Measurements from ENCODE around the gene SETD3. TPM values are rescaled to one million over a fixed set of nuclear protein-coding genes. Genes with fewer than 3 reads are reported as not detected.
"Not testable (repeated sequence)": the region's sequence is repeated elsewhere in the genome, so short reads cannot be mapped to it uniquely, and the experiment has no call there.

The SETD3 gene
- total RNA-seq, 1 donor from 2014 or later, result 99.1 TPM

DNA sequence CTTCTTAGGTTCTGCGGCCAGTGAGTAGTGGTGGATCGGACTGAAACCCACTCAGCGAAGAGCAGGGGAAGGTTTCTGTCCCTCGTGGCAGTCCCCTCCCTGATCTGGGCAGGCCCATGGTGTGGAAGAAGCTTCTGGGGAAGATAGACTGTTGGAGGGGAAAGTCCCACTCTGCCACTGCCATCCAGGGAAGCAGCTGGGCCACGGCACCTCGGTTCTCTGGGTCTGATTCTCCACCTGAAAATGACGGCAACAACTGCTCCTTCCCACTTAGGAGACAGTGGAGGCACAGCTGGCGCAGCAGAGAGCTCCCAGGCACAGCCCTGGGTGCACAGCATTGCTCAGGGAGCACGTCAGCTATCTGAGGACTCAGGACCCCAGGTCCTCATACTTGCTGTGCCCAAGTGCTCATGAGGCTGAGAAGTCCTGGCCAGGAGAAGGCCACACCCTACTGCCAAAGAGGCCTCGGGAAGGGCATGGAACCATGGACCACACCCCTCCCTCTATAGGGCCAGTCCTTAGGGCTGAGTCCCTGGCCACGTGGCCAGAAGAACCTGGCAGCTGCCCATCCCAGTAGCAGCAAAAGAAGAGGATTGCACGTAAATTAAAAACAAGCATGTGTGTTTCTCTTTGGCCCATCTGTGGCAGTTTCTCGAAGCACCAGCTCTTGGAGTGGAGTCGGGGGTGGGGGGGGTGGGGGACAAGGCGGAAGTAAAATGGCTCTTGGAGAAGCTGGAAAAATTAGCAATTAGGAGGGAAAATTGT, 123.3 kb downstream of the SETD3 start:
- DNase-seq (no peak), ATAC-seq (no peak)
- intact Hi-C loops (cut with micrococcal nuclease), result no loop called here

DNA sequence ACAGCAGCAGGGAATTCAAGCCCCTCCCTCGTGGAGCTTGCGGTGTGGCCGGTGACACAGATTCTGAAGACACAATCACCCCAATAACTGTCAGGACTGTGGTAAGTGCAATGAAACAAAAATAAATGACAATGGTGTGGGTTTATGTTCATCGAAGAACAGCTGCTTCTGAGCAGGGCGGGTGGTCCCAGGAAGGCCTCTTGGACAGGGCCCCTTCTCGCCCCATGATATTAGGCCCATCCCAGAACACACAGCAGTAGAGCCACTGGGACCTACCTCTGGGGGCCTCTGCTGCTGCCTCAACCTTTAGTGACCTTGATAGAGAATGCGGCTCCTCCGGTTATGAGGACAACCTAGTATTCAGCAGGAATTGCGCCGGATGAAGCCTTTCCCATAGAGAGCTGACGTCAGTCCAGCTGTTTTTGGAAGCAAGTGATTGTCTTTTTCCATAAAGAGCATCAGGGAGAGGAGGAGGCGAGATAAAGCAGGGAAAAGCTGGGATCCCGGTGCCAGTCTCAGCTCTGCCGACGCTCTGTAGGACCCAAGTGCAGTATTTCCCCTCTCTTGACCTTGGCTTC, 124.5 kb downstream of the SETD3 start:
- intact Hi-C loops (cut with micrococcal nuclease), result no loop called here
- ATAC-seq (no peak), DNase-seq (no peak)

DNA sequence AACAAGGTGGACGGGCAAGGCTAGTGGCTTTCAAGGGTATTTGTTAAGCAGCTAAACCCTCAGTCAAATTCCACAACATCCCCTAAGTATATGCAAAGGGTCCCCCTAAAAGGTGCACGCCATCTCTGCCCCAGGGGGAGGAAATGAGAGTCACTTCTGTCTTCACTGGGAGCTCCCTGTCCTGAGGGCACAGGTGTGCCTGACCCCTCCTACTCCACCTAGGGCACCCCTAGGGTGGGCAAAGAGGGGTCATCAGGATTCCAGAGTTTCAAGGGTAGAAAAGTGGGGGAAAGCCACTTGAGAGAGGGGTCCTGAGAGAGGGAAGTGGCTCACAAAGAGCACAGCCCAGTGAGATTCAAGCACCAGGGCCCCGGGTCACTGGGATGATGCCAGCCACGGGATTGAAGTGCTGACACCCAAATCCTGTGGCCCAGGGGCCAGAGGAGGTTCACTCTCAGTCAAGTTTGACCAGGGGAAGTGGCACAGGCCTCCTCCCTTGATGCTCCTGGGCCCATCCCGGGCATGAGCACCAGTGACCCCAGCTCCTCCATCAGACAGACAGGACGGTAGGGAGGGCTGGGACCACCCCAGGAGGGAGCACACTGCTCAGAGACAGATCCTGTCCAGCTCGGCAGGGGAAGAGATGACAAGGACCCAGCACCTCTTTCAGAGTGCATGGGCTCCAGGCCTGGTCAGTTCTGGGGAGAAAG, 126.3 kb downstream of the SETD3 start:
- intact Hi-C loops (cut with micrococcal nuclease), result no loop called here
- no peak for ATAC-seq
- DNase-seq, result no peak

DNA sequence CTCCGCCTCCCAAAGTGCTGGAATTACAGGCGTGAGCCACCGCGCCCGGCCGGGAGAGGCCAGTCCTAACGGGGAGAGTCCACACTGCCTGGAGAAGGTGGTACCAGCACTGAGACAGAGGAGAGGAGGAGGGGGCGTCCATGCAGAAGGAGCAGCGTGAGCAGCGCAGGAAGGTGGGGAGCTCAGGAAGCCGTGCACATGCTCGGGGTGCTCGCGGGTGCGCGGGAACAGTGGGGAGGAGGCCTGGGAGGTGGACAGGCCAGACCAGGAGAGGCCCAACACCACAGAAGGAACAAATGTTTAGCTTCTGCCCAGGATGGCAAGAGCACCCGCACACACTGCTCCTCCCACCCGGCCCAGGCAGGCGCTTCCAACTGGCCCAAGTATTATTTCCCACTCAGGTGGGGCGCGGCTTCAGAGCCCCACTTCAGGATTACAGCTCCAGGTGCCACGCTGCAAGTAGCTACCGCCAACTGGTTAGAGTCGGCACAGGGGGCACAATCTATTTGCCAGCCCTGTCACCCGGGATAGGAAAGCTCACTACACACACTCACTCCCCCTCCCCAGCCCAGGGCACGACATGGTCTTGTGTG, 127.9 kb downstream of the SETD3 start:
- intact Hi-C loops (cut with micrococcal nuclease), result no loop called here
- ATAC-seq, result no peak
- DNase-seq, result no peak

DNA sequence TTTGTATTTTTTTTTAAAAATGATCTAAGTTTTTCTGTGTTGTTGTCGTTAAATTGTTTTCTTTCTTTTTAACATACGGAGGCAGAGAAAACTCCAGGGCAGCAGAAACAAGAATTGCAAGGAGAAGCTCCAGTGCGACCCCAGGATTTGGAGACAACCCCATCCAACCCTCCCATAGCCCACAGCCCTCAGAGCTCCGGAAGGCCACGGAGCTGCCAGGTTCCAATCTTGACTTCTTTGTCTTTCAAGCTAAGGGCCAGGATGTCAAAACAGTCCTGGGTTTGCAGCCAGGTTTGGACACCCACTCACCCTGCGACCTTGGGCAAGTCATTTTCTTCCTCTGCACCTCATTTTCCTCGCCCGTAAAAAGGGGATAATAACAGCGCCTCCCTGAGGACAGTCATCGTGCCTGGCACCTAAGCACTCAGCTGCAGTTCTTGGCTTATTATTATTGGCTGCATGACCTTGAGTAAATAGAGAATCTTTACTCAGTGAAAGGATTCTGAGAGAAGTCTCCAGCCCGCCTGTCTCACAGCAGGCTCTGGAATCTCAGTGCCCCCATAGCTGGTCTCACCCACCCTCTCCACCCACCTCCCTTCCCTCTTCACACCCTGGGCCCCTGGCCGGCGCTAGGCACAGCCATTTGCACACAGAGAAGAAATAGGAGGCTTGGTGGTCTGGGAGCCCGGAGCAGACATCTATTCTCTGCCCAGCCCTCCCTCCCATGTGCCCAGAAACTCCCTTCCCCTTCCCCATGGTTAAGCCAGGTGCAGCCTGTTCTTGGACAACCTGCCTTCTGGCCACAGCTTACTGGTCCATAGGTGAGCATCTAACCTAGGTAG, 129.3 kb downstream of the SETD3 start:
- intact Hi-C loops (cut with micrococcal nuclease), result no loop called here
- ATAC-seq (no peak), DNase-seq (no peak)

DNA sequence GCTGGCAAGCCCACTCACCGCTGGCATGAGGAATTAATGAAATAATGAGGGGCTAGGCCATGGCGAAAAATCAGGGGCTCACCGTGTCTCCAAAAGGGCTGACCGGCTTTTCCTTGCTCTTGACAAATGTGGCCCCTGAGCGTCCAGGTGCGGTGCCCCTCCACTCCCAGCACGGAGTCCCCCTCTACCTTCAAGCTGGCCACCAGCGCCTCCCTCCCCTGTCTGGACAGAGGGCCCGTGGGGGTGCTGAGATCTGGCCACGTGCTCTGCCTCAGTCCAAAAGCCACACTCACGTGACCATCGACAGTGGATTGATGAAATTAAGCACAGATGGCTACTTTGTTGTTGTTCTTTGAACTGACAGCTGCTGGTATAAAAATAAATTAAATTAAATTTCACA, 129.9 kb downstream of the SETD3 start:
- intact Hi-C loops (cut with micrococcal nuclease), result no loop called here
- ATAC-seq, result no peak

DNA sequence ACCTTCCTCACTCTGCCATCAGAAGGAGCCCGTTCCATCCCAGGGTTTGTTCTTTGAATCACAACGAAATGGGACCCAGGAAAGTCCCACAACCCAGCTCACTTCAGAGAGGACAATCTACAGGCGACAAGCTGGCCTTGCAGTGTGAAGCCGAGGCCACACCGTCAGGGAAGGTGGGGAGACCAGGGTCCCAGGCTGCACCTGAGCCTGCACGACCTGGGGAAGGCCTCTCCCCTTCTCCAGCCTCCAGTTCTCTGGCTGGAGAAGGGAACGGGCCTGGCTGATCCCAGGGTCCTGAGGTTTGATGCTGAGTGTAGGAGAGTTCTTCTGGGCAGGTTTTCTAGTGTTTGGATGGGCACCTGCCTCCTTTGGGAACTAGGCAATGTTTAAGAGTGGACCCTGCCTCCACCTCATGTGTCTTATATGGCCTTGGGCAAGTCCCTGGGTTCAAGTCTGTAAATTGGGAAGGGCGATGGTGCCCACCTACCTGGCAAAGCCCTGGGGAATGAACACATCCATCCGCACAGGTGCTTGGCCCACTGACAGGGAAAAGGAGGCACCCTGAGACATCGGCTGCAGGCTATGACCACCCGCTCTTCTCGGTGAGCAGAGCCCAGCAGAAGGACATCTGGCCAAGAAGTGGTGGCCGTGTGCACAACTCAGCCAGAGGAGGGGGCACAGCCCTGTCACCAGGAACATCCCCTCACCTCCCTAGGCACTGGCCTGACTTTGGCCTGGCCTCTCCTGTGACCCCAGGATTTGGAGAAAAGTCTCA, 130.8 kb downstream of the SETD3 start:
- no peak for DNase-seq
- intact Hi-C loops (cut with micrococcal nuclease), result no loop called here

More for the DNA sequence above, 129.9 kb downstream of the SETD3 start:
- DNase-seq, result no peak

DNA sequence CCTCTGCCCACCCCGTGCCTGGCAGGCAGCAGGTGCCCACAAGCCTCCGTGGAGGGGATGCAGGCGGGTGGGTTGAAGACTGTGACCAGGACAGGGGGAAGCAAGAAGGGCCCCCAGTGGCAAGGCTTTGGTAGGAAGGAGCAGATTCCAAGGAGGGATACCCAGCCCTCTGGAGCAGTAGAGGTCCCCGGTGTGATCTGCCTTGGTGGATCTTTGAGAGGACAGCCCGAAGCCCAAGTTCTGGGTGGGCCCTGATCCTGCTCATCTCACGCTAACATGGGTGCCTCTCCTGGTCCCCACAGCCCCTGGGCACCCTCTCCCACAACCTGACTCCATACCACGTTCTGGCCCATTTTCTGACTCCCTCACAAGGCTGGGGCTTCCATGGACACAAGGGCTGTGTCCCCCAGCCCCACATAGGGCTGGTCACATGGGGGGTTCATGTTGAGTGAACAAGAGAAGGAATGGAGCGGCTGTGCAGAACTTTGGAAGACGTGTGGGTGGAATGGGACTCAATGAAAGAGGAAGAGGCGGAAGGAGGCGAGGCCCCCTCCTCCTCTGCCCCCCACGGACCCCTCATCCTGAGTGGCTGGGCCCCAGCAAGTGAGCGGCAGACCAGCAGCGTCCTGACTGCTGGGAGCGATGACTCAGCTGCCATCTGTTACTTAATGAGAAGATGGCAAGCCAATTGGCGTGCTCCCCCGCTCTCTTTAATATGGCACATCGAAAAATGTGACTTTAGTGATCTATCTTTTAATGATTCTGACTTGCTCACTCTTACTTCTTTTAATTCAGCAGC, 131.6 kb downstream of the SETD3 start:
- intact Hi-C loops (cut with micrococcal nuclease), result no loop called here
- DNase-seq (no peak), ATAC-seq (no peak)

More for the DNA sequence above, 130.8 kb downstream of the SETD3 start:
- ATAC-seq, result no peak

DNA sequence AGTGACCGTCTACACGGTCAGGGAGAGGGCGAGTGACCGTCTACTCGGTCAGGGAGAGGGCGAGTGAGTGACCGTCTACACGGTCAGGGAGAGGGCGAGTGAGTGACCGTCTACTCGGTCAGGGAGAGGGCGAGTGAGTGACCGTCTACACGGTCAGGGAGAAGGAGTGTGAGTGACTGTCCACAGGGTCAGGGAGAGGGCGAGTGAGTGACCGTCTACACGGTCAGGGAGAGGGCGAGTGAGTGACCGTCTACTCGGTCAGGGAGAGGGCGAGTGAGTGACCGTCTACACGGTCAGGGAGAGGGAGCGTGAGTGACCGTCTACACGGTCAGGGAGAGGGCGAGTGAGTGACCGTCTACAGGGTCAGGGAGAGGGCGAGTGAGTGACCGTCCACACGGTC, 132.4 kb downstream of the SETD3 start:
- DNase-seq; ATAC-seq; intact Hi-C loops (cut with micrococcal nuclease): not testable (repeated sequence)

Other genes with a start within 250 kb of the SETD3 start
- 0.20 TPM for gene BCL11B, start 208.7 kb downstream of the SETD3 start, total RNA-seq
- 37.5 TPM for gene CCNK, start 550 bp upstream of the SETD3 start, total RNA-seq
- gene CCDC85C, start 123.3 kb upstream of the SETD3 start, total RNA-seq, result 49.3 TPM
- gene HHIPL1, start 164.3 kb upstream of the SETD3 start, total RNA-seq, result 1.5 TPM
- 3.0 TPM for gene CYP46A1, start 203.4 kb upstream of the SETD3 start, total RNA-seq

Data from left ventricle myocardium superior (tissue), 1 donor.